Epithelial cell of proximal tubule (primary cell): ENCODE results near the gene ADM. TPM values are rescaled to one million over a fixed set of nuclear protein-coding genes. Genes with fewer than 3 reads are reported as not detected.

Experiments
- DNase-seq: peaks from one replicate; pipeline ENCODE4 v3.0.0-alpha.2; 2011; ENCODE audit warnings: low read depth
- H3K4me3 ChIP-seq: 2 replicates; pipeline ENCODE4 v1.5.1; 2011; ENCODE audit warnings: low read depth, mild to moderate bottlenecking, low read length
- total RNA-seq: library from RNA; depleted of rRNA; stranded (reverse); fragments of >200 nt; gene quantifications from 2 replicates; pipeline ENCODE4 v1.2.3, GENCODE V29; 2015
- TF ChIP-seq, protein P1 (sequence below): conservative IDR thresholded peaks from 2 replicates; pipeline ENCODE4 v1.5.1; 2012; ENCODE audit warnings: low read depth, mild to moderate bottlenecking, low read length

The ADM gene
- total RNA-seq, 1 donor from 2014 or later, result 74.2 TPM

DNA sequence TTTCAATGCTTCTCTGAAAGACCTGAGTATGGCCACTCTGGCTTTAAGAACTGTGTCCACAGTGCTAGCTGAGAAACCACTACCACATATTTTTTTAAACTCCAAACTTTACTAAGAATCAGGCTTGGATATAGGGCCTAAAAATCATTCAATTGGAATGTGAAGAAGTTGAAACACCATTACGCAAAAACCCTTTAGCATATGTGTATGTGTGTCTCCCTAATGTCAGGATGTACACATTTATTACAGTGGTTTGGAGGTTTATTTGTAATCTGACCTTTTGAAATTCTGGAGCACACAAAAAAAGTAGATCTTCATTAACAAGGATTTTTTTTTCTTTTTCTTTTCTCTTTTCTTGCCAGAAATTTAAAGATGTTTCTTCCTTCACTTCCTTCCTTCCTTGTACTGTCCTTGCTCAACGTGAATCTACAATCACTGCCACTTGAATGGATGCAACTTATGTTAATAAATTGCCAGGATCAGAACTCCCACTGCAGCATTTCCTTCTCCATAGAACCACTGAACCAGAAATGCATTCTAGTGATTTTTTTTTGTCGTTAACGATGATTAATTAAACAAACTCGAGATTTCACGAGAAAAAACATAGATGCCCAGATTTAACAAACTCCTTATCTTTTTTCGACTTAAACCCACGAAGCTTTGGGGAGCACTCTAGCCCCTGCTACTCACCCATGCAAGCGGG lies 3.1 kb upstream of the ADM start:
- peak overlapping the region; percentile 87 for H3K4me3 ChIP-seq
- no peak for DNase-seq
- TF ChIP-seq, protein P1, sequence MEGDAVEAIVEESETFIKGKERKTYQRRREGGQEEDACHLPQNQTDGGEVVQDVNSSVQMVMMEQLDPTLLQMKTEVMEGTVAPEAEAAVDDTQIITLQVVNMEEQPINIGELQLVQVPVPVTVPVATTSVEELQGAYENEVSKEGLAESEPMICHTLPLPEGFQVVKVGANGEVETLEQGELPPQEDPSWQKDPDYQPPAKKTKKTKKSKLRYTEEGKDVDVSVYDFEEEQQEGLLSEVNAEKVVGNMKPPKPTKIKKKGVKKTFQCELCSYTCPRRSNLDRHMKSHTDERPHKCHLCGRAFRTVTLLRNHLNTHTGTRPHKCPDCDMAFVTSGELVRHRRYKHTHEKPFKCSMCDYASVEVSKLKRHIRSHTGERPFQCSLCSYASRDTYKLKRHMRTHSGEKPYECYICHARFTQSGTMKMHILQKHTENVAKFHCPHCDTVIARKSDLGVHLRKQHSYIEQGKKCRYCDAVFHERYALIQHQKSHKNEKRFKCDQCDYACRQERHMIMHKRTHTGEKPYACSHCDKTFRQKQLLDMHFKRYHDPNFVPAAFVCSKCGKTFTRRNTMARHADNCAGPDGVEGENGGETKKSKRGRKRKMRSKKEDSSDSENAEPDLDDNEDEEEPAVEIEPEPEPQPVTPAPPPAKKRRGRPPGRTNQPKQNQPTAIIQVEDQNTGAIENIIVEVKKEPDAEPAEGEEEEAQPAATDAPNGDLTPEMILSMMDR, result no peak

GRCh38 chr11:10302359-10302743 lies 2.5 kb upstream of the ADM start:
- no peak for DNase-seq
- TF ChIP-seq, protein P1, result no peak
- peak overlapping the region; percentile 87 for H3K4me3 ChIP-seq

GRCh38 chr11:10302744-10303557 lies 1.9 kb upstream of the ADM start:
- H3K4me3 ChIP-seq, result peak overlapping the region; percentile 87
- TF ChIP-seq, protein P1, result no peak
- DNase-seq, result no peak

DNA sequence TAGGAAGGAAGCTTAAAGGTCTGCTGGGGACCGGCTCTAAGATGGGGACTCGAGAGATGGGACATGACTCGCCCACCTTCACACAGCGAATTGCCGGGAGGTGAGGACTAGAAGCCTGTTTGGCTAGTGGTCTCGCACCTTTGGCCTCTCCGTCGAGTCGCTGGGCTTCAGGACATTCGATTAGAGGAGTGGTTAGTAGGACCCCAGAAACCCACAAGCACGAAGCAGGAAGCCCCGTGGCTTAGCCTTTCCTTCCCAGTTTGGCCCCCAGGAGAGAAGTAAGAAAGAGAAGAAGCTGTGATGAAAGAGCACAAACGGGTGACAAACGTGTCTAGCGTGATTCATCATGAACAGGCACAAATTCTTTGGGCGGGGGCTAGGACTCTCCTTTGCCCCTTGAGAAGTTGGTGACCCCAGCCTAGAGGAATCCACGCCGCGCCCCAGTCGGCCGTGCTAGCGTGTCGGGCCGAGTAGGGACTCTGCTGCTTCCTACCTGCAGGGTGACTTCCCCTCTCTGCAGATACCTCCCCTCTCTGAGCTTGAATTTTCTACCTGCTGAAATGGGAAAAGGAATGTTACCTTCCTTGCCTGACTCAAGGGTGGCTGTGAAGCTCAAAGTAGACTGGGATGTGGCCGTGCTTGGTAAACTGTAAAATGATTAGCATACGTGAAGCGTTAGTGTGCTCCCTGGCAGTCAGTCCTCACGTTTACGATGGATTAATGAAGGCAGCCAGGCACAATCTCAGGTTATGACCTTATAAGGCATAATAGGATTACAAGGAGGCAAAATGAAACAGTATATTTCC lies 1.1 kb upstream of the ADM start:
- no peak for DNase-seq

DNA sequence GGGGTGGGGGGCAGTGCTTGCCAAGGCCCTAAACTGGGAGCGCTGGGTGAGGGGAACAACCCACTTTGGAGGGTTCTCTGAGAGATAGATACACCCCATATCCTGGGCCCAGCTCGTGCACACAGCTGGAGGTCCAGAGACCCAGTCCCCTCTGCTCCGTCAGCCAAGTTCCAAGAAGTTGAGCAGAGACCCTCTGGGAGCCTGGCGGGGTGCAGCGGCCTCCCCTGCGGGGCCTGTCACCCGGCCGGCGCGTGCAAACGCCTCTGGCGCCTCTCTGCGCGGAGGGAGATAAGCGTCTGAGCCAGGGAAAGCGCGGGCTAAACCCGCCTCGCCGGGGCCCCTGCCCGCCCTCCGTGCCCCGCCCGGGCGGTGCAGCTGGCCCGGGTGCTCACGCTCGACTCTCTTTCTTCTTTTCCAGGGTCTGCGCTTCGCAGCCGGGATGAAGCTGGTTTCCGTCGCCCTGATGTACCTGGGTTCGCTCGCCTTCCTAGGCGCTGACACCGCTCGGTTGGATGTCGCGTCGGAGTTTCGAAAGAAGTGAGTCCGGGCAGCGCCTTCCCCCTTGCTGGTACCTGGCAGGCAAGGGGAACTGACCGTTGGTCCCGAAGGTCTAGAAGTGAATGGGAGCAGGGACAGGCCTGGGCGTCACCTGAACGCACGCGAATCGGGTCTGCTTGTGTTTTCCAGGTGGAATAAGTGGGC lies 540 bp downstream of the ADM start:
- DNase-seq, result no peak
- TF ChIP-seq, protein P1, result no peak
- H3K4me3 ChIP-seq, result peak overlapping the region; percentile 87

More for the DNA sequence above, 1.1 kb upstream of the ADM start:
- TF ChIP-seq, protein P1, result peak; percentile 7
- H3K4me3 ChIP-seq, result peak overlapping the region; percentile 87
